Measurements from ENCODE around the gene DCST1. TPM values are rescaled to one million over a fixed set of nuclear protein-coding genes. Genes with fewer than 3 reads are reported as not detected.
A peak's percentile ranks its signal among the peaks of the same experiment; 100 is the strongest.

Gene DCST1
- total and polyA plus RNA-seq, 12 donors = not detected

DNA sequence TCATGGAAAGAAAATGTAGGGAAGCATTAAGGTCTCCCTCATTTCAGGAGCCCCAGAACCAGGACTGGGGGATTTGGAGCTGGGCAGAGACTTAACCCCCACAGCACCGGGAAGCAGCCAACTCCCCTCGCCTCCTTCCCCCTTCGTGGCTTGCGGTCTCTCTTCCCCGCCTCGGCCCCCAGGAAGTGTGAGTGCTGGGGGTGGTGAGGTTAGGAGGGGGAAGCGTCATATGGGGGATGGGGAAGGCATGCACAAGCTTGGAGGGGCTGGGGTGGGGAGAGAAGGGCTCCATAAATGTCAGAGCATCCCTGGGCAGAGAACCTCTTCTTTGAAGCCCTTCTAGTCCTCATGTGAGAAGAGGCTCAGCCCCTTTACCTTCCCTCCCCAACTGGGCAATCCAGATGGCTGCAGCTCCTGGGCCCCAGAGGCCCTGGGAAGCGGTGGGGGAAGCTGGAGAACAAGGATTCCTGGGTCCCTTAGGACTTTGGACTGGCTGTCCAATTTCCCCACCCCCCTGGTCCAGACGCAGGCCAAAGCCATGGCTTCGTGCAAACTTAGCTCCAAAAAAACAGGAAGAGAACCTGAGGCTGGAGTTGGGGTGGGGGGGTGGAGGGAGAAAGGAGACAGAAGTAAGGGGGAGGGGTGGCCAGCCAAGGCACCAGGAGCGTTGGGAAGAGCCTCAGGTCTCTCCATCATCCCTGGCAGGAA lies 23.3 kb upstream of the DCST1 start:
- Histone ChIP-seq H3K9me3 (replicated peaks in 1 of 3) (no peaks in the 10 kb centered on the region), H3K36me3 (replicated peaks in 1 of 2) (peaks cover 0 to 10% of the 10 kb centered on the region in 2 donors), H3K27ac (peak overlapping the region in 3 of 5 donors; percentile 64 to 99 (median 75)), H3K27me3 (no peaks in the 10 kb centered on the region), H3K4me3 (no peak overlapping the region), H3K4me1 (replicated peaks in 1 of 2) (peaks cover 71 to 72% of the 10 kb centered on the region in 2 donors)
- TF ChIP-seq, protein P1, sequence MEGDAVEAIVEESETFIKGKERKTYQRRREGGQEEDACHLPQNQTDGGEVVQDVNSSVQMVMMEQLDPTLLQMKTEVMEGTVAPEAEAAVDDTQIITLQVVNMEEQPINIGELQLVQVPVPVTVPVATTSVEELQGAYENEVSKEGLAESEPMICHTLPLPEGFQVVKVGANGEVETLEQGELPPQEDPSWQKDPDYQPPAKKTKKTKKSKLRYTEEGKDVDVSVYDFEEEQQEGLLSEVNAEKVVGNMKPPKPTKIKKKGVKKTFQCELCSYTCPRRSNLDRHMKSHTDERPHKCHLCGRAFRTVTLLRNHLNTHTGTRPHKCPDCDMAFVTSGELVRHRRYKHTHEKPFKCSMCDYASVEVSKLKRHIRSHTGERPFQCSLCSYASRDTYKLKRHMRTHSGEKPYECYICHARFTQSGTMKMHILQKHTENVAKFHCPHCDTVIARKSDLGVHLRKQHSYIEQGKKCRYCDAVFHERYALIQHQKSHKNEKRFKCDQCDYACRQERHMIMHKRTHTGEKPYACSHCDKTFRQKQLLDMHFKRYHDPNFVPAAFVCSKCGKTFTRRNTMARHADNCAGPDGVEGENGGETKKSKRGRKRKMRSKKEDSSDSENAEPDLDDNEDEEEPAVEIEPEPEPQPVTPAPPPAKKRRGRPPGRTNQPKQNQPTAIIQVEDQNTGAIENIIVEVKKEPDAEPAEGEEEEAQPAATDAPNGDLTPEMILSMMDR (IDR thresholded peaks at IDR 0.05) = no peak
- TF ChIP-seq POLR2A (IDR thresholded peaks at IDR 0.05) = no peak
- DNase-seq = peak in 3 of 7 donors; percentile 16 to 51 (median 18)
- 58 to 72% (median 64%) methylated on average over 7 to 11 of the region's 11 CpGs for whole genome bisulfite sequencing, 4 donors
- intact Hi-C loops (cut with DNase I) = no loop called here

DNA sequence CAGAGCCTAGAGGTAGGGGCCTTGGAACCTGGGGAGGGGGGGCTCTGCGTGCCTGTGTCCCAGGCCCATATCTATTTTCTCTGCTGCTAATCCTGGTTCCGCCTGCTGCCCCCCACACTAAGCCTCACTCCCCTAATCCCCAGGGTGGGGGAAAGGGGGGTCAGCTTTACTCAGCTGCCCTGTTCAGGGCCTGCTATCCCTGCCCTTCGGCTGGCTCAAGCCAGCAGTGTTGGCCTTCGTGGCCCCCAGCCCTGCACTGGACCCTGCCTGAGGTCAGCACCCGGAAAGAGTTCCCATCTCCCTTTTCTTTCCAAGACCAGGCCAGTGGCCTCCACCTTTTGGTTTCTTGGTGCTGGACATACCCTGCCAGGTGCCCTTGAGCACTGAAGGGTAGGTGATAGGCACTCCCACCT lies 22.6 kb upstream of the DCST1 start:
- peaks cover 65 to 67% of the 10 kb centered on the region in 2 donors for H3K4me1 ChIP-seq (replicated peaks in 1 of 2)
- TF ChIP-seq POLR2A (IDR thresholded peaks at IDR 0.05) = no peak
- TF ChIP-seq, protein P1 (IDR thresholded peaks at IDR 0.05) = no peak
- no peaks in the 10 kb centered on the region for H3K9me3 ChIP-seq (replicated peaks in 1 of 3)
- 46 to 63% (median 51%) methylated on average over 4 to 5 of the region's 5 CpGs for WGBS, 4 donors
- peak in 1 of 7 donors; percentile 16 for DNase-seq
- intact Hi-C loops (cut with DNase I) = no loop called here
- H3K27me3 ChIP-seq = no peaks in the 10 kb centered on the region
- H3K36me3 ChIP-seq (replicated peaks in 1 of 2) = peaks cover 0 to 16% of the 10 kb centered on the region in 2 donors
- peak overlapping the region; percentile 30 to 99 (median 64) for H3K27ac ChIP-seq
- H3K4me3 ChIP-seq = no peak overlapping the region

DNA sequence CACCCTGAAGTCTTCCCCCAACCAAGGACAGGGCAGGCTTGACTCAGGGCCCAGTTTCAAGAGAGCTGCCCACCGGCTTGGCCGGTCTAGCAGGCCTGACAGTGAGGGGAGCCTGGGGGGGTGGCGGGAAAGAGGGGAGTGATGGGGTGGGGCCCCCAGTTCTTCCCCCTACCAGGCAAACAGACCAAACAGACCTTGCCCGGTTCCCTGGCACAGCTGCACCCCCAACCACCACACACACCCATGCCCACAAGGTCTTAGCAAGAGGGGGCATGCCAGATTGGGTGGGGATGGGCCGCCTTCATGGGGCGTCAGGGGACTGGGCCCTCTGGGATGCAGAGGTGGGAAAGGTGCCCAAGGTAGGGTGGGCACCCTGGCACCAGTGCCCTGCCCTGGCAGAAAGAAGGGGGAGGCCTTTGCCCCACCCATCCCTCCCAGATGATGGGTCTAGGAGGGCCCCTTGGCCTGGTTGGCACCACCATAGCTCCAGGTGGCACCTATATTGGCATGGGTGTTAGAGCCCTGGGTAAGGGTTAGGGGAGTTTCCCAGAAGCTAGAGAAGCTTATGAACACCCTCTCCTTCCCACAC lies 22.1 kb upstream of the DCST1 start:
- Histone ChIP-seq H3K4me3 (no peak overlapping the region), H3K4me1 (replicated peaks in 1 of 2) (peaks cover 62 to 63% of the 10 kb centered on the region in 2 donors), H3K27ac (peak overlapping the region; percentile 30 to 99 (median 64)), H3K36me3 (replicated peaks in 1 of 2) (peaks cover 0 to 21% of the 10 kb centered on the region in 2 donors), H3K27me3 (no peaks in the 10 kb centered on the region), H3K9me3 (replicated peaks in 1 of 3) (no peaks in the 10 kb centered on the region)
- intact Hi-C loops (cut with DNase I) = no loop called here
- WGBS, 4 donors = 60 to 100% (median 73%) methylated on average over 1 to 6 of the region's 6 CpGs
- DNase-seq = peak in 1 of 7 donors; percentile 32
- TF ChIP-seq POLR2A (IDR thresholded peaks at IDR 0.05) = no peak
- TF ChIP-seq, protein P1 (IDR thresholded peaks at IDR 0.05) = no peak

DNA sequence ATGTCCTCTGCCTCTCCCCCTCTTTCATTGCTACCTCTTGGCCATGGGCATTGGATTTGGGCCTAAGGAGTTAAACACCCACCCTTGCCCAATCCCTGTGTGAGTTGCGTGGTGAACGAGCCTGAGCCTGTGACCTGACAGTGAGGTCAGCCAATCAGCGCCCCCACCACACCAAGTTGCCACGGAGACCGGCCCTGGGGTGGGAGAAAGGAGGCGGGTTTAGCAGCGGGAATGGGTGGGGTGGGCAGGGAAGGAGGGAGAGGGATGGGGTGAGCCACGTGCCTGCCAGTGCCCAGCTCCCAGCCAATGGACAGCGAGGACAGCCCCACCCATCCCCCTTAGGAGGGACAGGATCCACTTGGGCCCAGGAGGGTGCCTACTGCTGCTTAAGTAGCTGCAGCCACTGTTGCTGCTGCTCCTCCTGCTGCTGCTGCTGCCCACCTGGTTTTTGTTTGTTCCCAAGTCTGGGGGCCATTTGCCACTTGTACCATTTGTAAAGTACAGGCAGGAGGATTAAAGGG lies 21.5 kb upstream of the DCST1 start:
- Histone ChIP-seq H3K27ac (peak overlapping the region in 4 of 5 donors; percentile 55 to 99 (median 70)), H3K4me3 (no peak overlapping the region), H3K4me1 (replicated peaks in 1 of 2) (peaks cover 62 to 63% of the 10 kb centered on the region in 2 donors), H3K36me3 (replicated peaks in 1 of 2) (peaks cover 0 to 24% of the 10 kb centered on the region in 2 donors), H3K27me3 (no peaks in the 10 kb centered on the region), H3K9me3 (replicated peaks in 1 of 3) (no peaks in the 10 kb centered on the region)
- 0 to 25% (median 14%) methylated on average over 2 to 9 of the region's 9 CpGs for WGBS, 4 donors
- peak; percentile 84 to 97 (median 95) for DNase-seq
- intact Hi-C loops (cut with DNase I) = no loop called here
- TF ChIP-seq, protein P1 (IDR thresholded peaks at IDR 0.05) = no peak
- peak in 1 of 2 donors; percentile 65 for TF ChIP-seq POLR2A (IDR thresholded peaks at IDR 0.05)
